ENCODE results near the gene NHSL2. TPM values are rescaled to one million over a fixed set of nuclear protein-coding genes. Genes with fewer than 3 reads are reported as not detected.
"Not testable (repeated sequence)": the region's sequence is repeated elsewhere in the genome, so short reads cannot be mapped to it uniquely, and the experiment has no call there.

The NHSL2 gene
- total RNA-seq (1 to 10 TPM in 4 of 5 donors, under 1 TPM in 1; under 0.01 to 6.4 (median 2.9) TPM), polyA plus RNA-seq (under 1 TPM; 0.46 to 0.73 (median 0.68) TPM)
- long read RNA-seq, donor 1, result 0 reads
- long read RNA-seq, donor 2, partial matches to known transcripts, result 11 of 11 reads
- long read RNA-seq, donor 2, other reads (novel, unspliced or antisense), result 0 of 11 reads
- long read RNA-seq, donor 3, result 0 reads
- long read RNA-seq, donor 4, result 0 reads
- long read RNA-seq, donor 5, partial matches to known transcripts, result 20 of 20 reads
- long read RNA-seq, donor 5, other reads (novel, unspliced or antisense), result 0 of 20 reads
- long read RNA-seq, donor 6, result 0 reads
- long read RNA-seq, donor 7, result 0 reads
- long read RNA-seq, donor 8, result 0 reads
- long read RNA-seq, donor 9, result 0 reads
- long read RNA-seq, donor 10, result 0 reads

GRCh38 chrX:71910643-71910985 is at the start of gene NHSL2:
NHSL2 (plus strand) TSS chrX:71910845.
- peak in 1 of 2 donors; percentile 59 for DNase-seq
- Histone ChIP-seq H3K4me1 (peaks cover 0 to 21% (median 13%) of the 10 kb centered on the region in 4 donors), H3K27me3 (peaks cover 0 to 54% (median 46%) of the 10 kb centered on the region in 3 donors), H3K9me3 (no peaks in the 10 kb centered on the region), H3K36me3 (no peaks in the 10 kb centered on the region), H3K4me3 (peak within 1 kb of the TSS; percentile 46 to 53 (median 51)), H3K27ac (peak within 1 kb of the TSS in 3 of 5 donors; percentile 20 to 78 (median 35))
- WGBS, 5 donors, result 0 to 41% (median 21%) methylated on average over 5 to 25 of the region's 26 CpGs
- no peak for TF ChIP-seq EP300 (IDR thresholded peaks at IDR 0.05)
- TF ChIP-seq POLR2A (IDR thresholded peaks at IDR 0.05), result no peak
- no peak for TF ChIP-seq POLR2AphosphoS5 (IDR thresholded peaks at IDR 0.05)
- TF ChIP-seq CTCF (IDR thresholded peaks at IDR 0.05), result no peak
- intact Hi-C loops (cut with DNase I; ENCODE audit: low total_unique reads), result no loop called here

DNA sequence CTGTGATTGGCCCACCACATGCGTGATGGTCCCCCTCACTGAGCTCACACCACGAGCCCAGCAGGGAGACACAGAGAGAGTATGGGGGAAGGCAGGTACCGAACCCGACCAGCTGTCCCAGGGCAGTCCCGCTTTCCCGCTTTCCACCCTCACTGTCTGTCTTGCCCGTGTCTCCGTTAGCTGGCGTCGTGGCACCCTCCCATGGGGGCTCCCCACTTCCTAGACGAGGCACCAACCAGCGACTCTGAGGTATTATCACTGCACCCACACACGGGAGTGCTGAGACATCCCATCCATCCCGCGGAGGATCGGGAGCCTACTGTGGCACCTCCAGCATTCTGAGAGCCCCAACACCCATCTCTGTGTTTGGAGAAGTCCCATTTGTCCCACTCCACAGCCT is 43.0 kb upstream of the NHSL2 start:
- Histone ChIP-seq H3K4me3 (no peak overlapping the region), H3K27ac (no peak overlapping the region), H3K36me3 (no peaks in the 10 kb centered on the region), H3K27me3 (peaks cover 0 to 32% (median 0%) of the 10 kb centered on the region in 3 donors), H3K9me3 (no peaks in the 10 kb centered on the region), H3K4me1 (no peaks in the 10 kb centered on the region)
- intact Hi-C loops (cut with DNase I; ENCODE audit: low total_unique reads), result no loop called here
- WGBS, 5 donors, result 83 to 94% (median 90%) methylated on average over 14 to 16 of the region's 16 CpGs; no CpG with 5 or more reads in 1 of the 5 donors
- TF ChIP-seq POLR2A (IDR thresholded peaks at IDR 0.05), result no peak
- TF ChIP-seq EP300 (IDR thresholded peaks at IDR 0.05), result no peak
- no peak for TF ChIP-seq CTCF (IDR thresholded peaks at IDR 0.05)
- TF ChIP-seq POLR2AphosphoS5 (IDR thresholded peaks at IDR 0.05), result no peak
- no peak for DNase-seq

- H3K36me3 ChIP-seq; H3K9me3 ChIP-seq; H3K4me3 ChIP-seq; H3K27ac ChIP-seq; H3K4me1 ChIP-seq; intact Hi-C loops (cut with DNase I; ENCODE audit: low total_unique reads): not testable (repeated sequence)
- 29 to 55% (median 42%) methylated on average over 5 to 10 of the region's 10 CpGs for WGBS, 5 donors
- peak in 1 of 2 donors; percentile 12 for DNase-seq
- peaks cover 0 to 32% (median 0%) of the 10 kb centered on the region in 3 donors for H3K27me3 ChIP-seq
Measured at GRCh38 chrX:71869566-71869965, 41.1 kb upstream of the NHSL2 start.

- H3K36me3 ChIP-seq, result no peaks in the 10 kb centered on the region
Measured at GRCh38 chrX:71870208-71871098, 40.2 kb upstream of the NHSL2 start.

More at GRCh38 chrX:71870208-71871098, 40.2 kb upstream of the NHSL2 start:
- Histone ChIP-seq H3K4me1 (no peaks in the 10 kb centered on the region), H3K27me3 (peaks cover 0 to 32% (median 0%) of the 10 kb centered on the region in 3 donors), H3K4me3 (no peak overlapping the region), H3K27ac (no peak overlapping the region), H3K9me3 (no peaks in the 10 kb centered on the region)
- DNase-seq, result peak in 1 of 2 donors; percentile 16
- intact Hi-C loops (cut with DNase I; ENCODE audit: low total_unique reads), result no loop called here
- TF ChIP-seq POLR2AphosphoS5 (IDR thresholded peaks at IDR 0.05) (no peak), POLR2A (IDR thresholded peaks at IDR 0.05) (no peak), EP300 (IDR thresholded peaks at IDR 0.05) (no peak), CTCF (IDR thresholded peaks at IDR 0.05) (no peak)
- 66 to 94% (median 76%) methylated on average over 8 to 15 of the region's 15 CpGs for WGBS, 5 donors
